GM04503 (cell line): ENCODE measurements around the gene UBE2U.
"Not testable (repeated sequence)": the region's sequence is repeated elsewhere in the genome, so short reads cannot be mapped to it uniquely, and the experiment has no call there.

ENCODE experiments used
- DNase-seq: peaks from one replicate; pipeline ENCODE4 v3.0.0-alpha.2; 2012; ENCODE audit warnings: low read depth

Gene UBE2U

DNA sequence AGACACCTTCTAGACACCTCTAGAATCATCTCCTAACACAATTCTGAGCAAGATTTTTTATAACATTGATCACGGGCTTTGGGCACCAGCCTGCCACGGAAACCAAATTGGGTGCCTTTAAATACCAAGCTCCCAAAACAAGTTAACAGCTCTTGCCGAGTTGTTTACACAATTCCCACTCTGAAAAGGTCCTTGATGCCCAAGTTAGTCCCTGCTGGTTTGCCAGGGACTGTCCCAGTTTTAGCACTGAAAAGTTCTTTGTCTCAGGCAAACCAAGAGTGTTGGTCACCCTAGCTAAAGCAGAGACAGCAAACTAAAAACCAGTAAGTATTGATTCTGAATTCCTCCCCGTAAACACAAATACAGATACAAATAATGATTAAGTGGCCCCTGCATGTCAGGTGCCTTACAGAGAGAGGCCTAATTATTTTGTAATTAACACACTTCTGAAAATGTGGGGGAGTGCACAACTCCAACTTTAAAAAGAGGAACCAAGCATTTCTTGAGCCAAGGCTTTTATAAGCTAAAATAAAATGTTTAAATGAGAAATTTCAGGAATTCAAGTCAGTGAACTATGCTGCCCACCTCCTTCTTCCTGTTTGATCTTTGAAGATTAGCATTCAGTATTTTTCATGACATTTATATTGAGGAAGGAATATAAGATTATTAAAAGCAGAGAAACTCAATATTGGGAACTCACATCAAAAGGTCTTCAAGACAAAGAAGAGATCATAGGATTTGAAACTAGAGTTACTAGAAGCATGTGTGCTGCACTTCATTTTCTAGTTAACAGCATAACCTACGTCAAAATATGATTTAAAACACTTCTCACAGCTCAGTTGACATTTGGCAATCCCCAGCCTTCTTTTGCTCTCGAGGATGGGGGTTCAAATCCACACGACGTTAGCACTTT is 9.0 kb upstream of the UBE2U start:
- no peak for DNase-seq

- no peak for DNase-seq
Measured at GRCh38 chr1:64195081-64195395, 8.4 kb upstream of the UBE2U start.

DNA sequence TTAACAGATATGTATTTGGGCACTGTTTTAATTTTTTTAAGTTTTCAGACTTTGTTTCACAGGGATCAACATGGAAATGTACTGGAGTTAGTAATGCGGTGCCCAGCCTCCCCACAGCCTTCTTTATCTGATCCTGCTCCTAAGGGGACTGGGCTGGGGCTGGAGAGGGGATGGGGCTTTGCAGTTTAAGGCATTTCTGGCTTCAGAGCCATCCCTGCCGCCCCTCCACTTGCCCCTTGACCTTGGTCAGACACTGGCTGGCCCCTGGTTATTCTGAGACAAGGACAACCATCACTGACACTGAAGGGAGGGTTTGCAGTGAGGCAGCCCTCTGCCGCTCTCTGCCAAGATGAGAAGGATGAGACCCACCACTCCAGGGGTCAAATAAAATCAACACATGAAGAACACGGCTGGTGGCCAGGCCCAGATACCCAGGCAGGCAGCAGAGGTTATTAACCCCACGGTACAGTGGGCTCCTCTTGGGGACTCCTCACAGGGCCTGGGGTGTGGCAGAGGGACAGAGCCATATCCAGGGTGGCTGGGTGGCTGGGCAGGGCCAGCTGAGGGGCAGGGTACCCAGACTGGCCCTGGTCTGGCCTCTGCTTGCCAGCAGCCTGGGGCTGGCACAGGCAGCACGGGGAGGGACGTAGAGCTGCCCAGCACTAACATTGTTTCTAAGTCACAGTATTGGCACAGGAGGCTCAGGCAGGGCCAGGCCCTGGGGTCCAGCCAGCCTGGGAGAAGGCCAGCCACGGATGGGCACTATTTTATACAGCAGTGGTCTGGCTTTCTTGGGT is 7.2 kb upstream of the UBE2U start:
- no peak for DNase-seq

DNA sequence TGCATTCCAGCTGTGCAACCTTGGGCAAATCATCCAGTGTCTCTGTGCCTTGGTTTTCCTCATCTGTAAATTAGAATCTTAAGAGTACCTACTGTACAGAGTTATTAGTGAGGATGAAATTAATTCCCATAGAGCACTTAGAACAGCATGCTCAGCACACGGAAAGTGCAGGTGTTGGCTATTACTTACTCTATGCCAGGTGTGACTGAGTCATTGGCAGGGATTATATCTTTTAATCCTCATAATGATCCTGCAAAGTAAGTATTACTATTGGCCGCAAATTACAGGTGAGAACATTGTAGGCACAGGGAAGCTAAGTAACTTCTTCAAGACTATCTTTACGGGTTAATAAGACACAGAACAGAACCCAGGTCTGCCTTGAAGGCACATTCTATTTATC is 6.3 kb upstream of the UBE2U start:
- DNase-seq, result no peak

GRCh38 chr1:64199154-64199553 is 4.3 kb upstream of the UBE2U start:
- no peak for DNase-seq

GRCh38 chr1:64200064-64200463 is 3.4 kb upstream of the UBE2U start:
- DNase-seq, result no peak

- DNase-seq, result no peak
Measured at GRCh38 chr1:64209221-64209620, 5.8 kb downstream of the UBE2U start.

DNA sequence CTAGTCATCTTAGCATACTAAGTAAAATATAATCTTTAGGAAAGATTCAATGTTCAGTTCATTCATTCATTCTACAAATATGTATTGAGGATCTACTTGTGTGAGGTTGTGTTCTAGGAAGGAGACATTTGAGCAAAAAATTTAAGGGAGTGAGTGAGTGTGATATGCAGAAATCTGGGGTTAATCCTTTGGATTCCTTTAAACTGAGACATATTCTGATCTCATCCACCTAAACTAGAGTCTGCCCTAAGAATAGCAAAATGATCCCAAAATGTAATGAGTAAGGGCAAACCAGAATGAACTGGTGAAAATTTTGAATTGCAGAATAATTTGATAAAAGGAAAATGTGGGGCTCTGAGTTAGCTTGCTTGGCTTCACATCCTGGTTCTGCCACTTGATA is 8.6 kb downstream of the UBE2U start:
- peak; percentile 61 for DNase-seq

GRCh38 chr1:64215576-64215975 is 12.2 kb downstream of the UBE2U start:
- DNase-seq, result no peak

- DNase-seq, result no peak
Measured at GRCh38 chr1:64220241-64220640, 16.8 kb downstream of the UBE2U start.

- peak; percentile 75 for DNase-seq
Measured at GRCh38 chr1:64223329-64224151, 20.1 kb downstream of the UBE2U start.

DNA sequence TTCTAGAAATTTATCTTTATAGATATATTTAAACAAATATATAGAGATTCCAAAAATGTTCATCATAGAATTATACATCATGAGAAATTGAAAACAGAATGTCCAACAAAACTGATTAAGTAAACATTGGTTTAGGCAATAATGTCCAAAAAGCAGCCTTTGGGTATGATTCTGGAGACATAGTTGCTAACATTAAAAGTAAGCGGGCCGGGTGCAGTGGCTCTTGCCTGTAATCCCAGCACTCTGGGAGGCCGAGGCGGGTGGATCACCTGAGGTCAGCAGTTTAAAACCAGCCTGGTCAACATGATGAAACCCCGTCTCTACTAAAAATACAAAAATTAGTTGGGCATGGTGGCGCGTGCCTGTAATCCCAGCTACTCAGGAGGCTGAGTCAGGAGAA is 20.8 kb downstream of the UBE2U start:
- DNase-seq, result not testable (repeated sequence)

DNA sequence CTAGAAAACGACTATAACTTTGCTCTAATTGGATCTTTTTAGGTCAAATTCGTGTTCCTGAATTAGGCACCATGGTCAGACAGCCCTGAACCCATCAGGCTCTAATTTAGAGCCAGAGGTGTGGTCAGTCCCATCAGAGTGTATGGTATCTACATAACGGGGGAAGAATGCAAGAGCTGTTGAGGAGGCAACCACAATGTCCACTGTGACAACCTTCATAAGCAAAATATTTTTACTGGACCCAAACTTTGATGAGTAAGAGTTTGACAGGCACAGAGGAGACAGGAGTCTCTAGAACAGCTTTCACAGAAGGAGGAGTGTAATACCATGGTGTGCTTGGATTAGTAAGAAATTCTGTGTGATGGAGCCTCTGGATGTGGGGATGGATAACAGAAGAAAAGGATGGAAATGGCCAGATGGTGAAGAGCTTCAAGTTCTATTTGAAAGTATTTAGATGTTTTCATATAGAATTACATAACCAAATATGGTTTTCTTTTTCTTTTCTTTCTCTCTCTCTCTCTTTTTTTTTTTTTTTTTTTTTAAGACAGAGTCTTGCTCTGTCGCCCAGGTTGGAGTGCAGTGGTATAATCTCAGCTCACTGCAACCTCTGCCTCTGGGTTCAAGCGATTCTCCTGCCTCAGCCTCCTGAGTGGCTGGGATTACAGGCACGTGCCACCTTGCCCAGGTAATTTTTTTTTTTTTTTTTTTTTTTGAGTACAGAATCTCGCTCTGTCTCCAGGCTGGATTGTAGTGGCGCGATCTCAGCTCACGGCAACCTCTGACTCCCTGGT is 24.9 kb downstream of the UBE2U start:
- peak; percentile 42 for DNase-seq

GRCh38 chr1:64229307-64229706 is 25.9 kb downstream of the UBE2U start:
- DNase-seq, result no peak

DNA sequence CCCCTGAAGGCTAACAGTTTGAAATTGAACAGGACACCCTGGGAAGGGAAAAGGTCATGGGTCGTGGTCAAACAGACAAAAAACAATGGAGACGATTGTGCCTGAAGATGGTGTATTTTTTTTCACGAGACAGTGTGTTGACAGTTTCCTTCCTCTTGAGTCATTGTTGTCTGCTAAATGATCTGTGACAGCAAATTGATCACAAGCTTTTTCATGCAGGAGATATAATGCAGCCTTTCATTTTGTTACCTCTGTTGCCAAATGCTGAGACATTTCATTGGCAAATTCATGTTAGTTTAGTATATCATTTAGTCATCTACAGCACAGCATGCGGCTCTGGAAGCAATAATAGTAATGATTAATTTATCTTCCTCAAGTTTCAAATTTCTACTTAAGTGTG is 27.7 kb downstream of the UBE2U start:
- no peak for DNase-seq

GRCh38 chr1:64231654-64232053 is 28.2 kb downstream of the UBE2U start:
- no peak for DNase-seq

GRCh38 chr1:64234714-64235113 is 31.3 kb downstream of the UBE2U start:
- no peak for DNase-seq

DNA sequence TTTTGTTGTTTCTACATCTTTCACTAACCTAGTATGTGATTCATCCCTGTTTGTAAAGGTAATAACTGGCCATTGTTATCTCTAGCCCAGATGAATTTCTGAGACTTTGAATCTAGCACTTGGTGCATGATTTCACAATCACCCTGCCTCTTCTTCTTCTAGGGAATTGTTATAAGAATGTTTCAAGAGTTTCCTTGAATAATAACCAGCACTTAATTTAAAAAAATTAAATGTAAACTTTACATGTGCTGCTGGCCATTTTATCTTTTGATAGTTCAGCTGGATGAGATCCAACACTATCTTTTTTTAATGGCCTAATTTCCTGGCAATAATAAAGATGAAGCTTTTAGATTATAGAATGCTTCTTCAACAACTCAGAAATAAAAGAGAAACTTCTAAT is 31.8 kb downstream of the UBE2U start:
- DNase-seq, result no peak

DNA sequence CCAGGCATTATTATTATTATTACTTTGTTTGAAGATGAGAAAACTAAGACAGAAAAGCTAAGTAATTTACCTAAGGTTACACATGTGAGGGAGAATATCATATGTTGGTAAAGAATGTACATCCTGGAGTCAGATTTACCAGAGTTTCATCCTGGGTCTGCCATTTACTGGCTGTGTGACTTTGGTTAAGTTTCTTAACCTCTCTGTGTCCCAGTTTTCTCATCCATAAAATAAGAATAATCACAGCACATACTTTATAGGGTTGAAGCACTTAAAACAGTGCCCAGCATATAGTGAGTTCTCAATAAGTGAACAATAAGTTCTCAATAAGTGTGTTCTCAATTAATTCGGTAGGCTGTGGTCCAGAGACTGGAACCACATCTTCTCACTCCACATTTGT is 32.5 kb downstream of the UBE2U start:
- DNase-seq, result no peak

DNA sequence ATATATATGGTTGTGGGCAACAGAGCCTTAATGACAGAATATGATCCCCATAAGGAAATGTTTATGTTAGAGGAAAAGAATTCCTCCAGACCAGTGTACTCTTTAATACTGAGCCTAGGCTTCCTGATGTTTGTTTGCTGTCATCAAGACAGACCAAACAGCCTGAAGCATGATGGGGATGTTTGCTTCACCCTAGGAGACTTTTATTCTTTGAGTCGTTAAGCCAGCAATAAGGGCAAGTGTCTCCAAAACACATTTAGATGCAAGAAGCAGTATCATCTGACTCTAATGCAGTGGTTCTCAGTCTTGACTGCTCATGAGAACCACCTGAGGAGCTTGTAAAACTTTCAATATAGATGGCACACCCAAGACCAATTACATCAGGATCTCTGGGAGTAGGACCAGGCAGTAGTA is 33.1 kb downstream of the UBE2U start:
- no peak for DNase-seq

GRCh38 chr1:64239519-64239918 is 36.1 kb downstream of the UBE2U start:
- not testable (repeated sequence) for DNase-seq

GRCh38 chr1:64240206-64240605 is 36.8 kb downstream of the UBE2U start:
- no peak for DNase-seq
